A204.1 (cell line): ENCODE results near the gene GPC6.
"Not testable (repeated sequence)": the region's sequence is repeated elsewhere in the genome, so short reads cannot be mapped to it uniquely, and the experiment has no call there.

ENCODE experiments used
- FAIRE-seq: peaks from 2 replicates; lab custom pipeline; 2012; peaks lifted over from hg19 to GRCh38; lab: Jason Lieb, UNC

GPC6 gene

GRCh38 chr13:94181461-94182107 lies 955.0 kb downstream of the GPC6 start:
- FAIRE-seq: no peak

- FAIRE-seq: no peak
These were observed 955.7 kb downstream of the GPC6 start for GRCh38 chr13:94182185-94182761.

GRCh38 chr13:94186470-94186869 lies 959.9 kb downstream of the GPC6 start:
- FAIRE-seq: no peak

- no peak for FAIRE-seq
These were observed 961.7 kb downstream of the GPC6 start for GRCh38 chr13:94188201-94188854.

- FAIRE-seq: no peak
These were observed 965.9 kb downstream of the GPC6 start for GRCh38 chr13:94192431-94192975.

GRCh38 chr13:94195715-94196114 lies 969.1 kb downstream of the GPC6 start:
- no peak for FAIRE-seq

GRCh38 chr13:94196413-94196812 lies 969.8 kb downstream of the GPC6 start:
- FAIRE-seq: no peak

GRCh38 chr13:94198681-94199080 lies 972.1 kb downstream of the GPC6 start:
- FAIRE-seq: no peak

GRCh38 chr13:94199135-94199534 lies 972.5 kb downstream of the GPC6 start:
- FAIRE-seq: no peak

GRCh38 chr13:94201022-94201421 lies 974.4 kb downstream of the GPC6 start:
- FAIRE-seq: no peak

GRCh38 chr13:94204163-94204562 lies 977.6 kb downstream of the GPC6 start:
- no peak for FAIRE-seq

- FAIRE-seq: no peak
These were observed 978.3 kb downstream of the GPC6 start for GRCh38 chr13:94204946-94205345.

GRCh38 chr13:94205896-94206295 lies 979.3 kb downstream of the GPC6 start:
- no peak for FAIRE-seq

- no peak for FAIRE-seq
These were observed 982.5 kb downstream of the GPC6 start for GRCh38 chr13:94209117-94209516.

- FAIRE-seq: not testable (repeated sequence)
These were observed 983.3 kb downstream of the GPC6 start for GRCh38 chr13:94209913-94210312.

GRCh38 chr13:94210816-94211215 lies 984.2 kb downstream of the GPC6 start:
- FAIRE-seq: no peak

- no peak for FAIRE-seq
These were observed 985.6 kb downstream of the GPC6 start for GRCh38 chr13:94212196-94212595.

GRCh38 chr13:94214121-94214520 lies 987.5 kb downstream of the GPC6 start:
- no peak for FAIRE-seq

GRCh38 chr13:94214975-94215374 lies 988.4 kb downstream of the GPC6 start:
- no peak for FAIRE-seq

- no peak for FAIRE-seq
These were observed 989.9 kb downstream of the GPC6 start for GRCh38 chr13:94216476-94216875.

- FAIRE-seq: no peak
These were observed 990.8 kb downstream of the GPC6 start for GRCh38 chr13:94217370-94217769.

GRCh38 chr13:94218537-94218936 lies 991.9 kb downstream of the GPC6 start:
- FAIRE-seq: no peak

- no peak for FAIRE-seq
These were observed 992.3 kb downstream of the GPC6 start for GRCh38 chr13:94218951-94219350.

GRCh38 chr13:94224670-94225069 lies 998.1 kb downstream of the GPC6 start:
- no peak for FAIRE-seq
